ENCODE results near the gene GNAT1. TPM values are rescaled to one million over a fixed set of nuclear protein-coding genes. Genes with fewer than 3 reads are reported as not detected.
A peak's percentile ranks its signal among the peaks of the same experiment; 100 is the strongest.

GNAT1 gene
- total and polyA plus RNA-seq, 8 donors: not detected

DNA sequence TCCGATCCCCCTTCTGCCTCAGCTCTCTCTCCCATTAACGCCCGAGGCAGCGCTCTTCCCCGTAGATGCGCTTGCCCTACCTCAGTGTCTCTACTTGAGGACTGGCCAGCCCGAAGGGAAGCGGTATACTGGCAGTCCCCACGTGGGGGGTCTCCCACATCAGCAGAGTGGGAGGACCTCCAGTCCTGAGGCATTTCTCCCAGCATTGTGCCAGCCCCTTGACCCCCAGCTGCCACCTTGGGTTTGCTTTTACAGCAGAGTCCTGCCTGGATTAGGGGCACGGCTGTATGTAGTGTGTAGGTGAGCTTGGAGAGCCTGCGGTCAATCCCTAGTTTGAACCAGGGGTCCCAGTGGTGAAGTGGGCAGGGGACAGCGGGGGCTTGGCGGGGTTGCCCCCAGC, 35.5 kb upstream of the GNAT1 start:
- Histone ChIP-seq H3K4me1 (peaks cover 49 to 76% (median 75%) of the 10 kb centered on the region in 4 donors), H3K9me3 (no peaks in the 10 kb centered on the region), H3K36me3 (no peaks in the 10 kb centered on the region), H3K27me3 (peaks cover 0 to 39% (median 12%) of the 10 kb centered on the region in 3 donors), H3K4me3 (peak overlapping the region; percentile 59 to 73 (median 64)), H3K27ac (peak overlapping the region; percentile 82 to 90 (median 85))
- intact Hi-C loops (cut with DNase I; ENCODE audit: low total_unique reads): no loop called here
- peak in 1 of 2 donors; percentile 59 for DNase-seq
- TF ChIP-seq EP300 (IDR thresholded peaks at IDR 0.05) (no peak), POLR2A (IDR thresholded peaks at IDR 0.05) (no peak), POLR2AphosphoS5 (IDR thresholded peaks at IDR 0.05) (no peak)
- TF ChIP-seq, protein P1, sequence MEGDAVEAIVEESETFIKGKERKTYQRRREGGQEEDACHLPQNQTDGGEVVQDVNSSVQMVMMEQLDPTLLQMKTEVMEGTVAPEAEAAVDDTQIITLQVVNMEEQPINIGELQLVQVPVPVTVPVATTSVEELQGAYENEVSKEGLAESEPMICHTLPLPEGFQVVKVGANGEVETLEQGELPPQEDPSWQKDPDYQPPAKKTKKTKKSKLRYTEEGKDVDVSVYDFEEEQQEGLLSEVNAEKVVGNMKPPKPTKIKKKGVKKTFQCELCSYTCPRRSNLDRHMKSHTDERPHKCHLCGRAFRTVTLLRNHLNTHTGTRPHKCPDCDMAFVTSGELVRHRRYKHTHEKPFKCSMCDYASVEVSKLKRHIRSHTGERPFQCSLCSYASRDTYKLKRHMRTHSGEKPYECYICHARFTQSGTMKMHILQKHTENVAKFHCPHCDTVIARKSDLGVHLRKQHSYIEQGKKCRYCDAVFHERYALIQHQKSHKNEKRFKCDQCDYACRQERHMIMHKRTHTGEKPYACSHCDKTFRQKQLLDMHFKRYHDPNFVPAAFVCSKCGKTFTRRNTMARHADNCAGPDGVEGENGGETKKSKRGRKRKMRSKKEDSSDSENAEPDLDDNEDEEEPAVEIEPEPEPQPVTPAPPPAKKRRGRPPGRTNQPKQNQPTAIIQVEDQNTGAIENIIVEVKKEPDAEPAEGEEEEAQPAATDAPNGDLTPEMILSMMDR (IDR thresholded peaks at IDR 0.05): no peak
- WGBS, 5 donors: 9 to 23% (median 15%) methylated on average over 13 of the region's 13 CpGs

DNA sequence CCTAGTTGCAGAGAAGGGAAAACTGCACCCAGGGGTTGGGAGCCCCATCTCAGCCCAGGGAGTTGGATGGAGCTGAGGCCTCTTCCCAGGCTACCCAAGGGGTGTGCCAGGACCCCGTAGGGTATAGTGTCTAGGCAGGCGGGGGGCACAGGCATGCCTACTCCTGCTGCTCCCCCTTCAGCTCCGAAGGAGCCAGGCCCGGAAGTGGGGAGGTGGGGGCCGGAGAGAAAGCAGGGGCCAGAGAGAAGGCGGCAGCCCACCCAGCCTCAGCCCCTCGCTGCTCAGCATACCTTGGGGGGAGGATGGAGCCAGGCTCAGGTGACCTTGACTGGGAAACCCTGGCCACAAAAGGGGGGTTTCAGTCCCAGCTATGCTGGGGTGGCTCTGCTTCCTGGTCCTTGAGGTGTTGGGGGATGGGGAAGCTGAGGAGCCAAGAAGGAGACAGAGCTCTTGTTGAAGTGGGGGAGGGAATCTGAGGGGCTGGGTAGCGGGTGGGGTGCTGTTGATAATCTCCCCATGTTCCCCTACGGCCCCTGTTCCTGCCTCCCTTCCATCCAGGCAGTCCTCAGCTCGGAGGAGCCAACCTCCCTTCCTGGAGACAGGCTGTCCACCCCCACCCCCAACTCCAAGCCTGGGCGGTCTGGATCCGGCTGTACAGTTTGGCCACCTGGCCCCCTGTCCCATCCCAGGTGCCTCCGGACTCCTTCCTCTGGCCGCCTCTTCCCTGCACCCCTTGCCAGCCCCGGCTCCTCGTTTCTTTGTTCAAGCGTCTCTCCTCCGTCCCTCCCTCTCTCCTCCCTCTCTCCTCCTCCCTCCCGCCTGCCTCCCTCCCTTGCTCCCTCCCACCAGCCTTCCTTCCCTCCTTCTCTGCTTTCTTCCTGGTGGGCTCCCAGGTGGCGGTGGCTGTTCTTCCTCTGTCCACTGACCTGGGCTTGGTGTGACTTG, 34.6 kb upstream of the GNAT1 start:
- intact Hi-C loops (cut with DNase I; ENCODE audit: low total_unique reads): no loop called here
- TF ChIP-seq POLR2A (IDR thresholded peaks at IDR 0.05) (no peak), POLR2AphosphoS5 (IDR thresholded peaks at IDR 0.05) (no peak), EP300 (IDR thresholded peaks at IDR 0.05) (no peak)
- TF ChIP-seq, protein P1 (IDR thresholded peaks at IDR 0.05): no peak
- 7 to 18% (median 11%) methylated on average over 18 to 20 of the region's 20 CpGs for WGBS, 5 donors
- H3K27me3 ChIP-seq: peaks cover 0 to 39% (median 12%) of the 10 kb centered on the region in 3 donors
- peaks cover 58 to 76% (median 75%) of the 10 kb centered on the region in 4 donors for H3K4me1 ChIP-seq
- peak overlapping the region; percentile 59 to 73 (median 64) for H3K4me3 ChIP-seq
- DNase-seq: peak; percentile 57 to 84
- H3K36me3 ChIP-seq: no peaks in the 10 kb centered on the region
- peak overlapping the region; percentile 82 to 90 (median 85) for H3K27ac ChIP-seq
- H3K9me3 ChIP-seq: no peaks in the 10 kb centered on the region

DNA sequence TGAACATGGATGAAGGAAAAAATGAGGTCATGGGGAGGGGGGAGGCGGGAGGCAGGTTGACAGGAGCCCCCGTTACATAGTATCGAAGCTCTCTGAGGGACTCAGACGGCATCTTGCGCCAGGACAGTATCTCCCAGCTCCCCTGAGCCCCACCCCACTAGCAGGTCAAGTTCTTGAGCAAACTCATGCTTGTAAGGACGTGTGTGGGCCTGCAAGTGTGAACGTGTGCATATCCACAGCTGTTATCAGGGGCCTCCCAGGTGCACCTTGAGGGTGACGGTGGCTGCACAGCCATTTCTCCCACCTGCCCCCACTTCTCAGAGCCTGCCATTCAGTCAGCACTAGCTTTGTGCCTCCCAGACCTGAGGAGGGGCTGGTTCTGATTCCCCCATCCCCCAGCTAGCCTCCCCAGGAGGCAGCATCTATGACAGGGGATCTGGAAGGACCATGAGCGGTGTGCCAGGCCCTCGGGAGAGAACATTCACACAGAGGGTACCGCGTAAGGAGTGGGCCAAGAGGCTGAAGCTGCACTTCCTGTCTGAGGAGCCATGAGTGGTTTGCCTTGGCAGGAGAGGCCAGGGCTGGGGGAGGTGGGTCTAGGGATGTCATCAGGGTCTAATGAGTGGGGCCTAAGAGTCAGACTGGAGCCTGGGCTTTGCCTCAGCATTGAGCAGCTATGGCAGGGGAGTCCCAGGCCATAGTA, 33.4 kb upstream of the GNAT1 start:
- Histone ChIP-seq H3K4me3 (peak overlapping the region in 1 of 4 donors; percentile 73), H3K27me3 (peaks cover 0 to 39% (median 12%) of the 10 kb centered on the region in 3 donors), H3K4me1 (peaks cover 70 to 87% (median 86%) of the 10 kb centered on the region in 4 donors), H3K36me3 (no peaks in the 10 kb centered on the region), H3K9me3 (no peaks in the 10 kb centered on the region), H3K27ac (peak overlapping the region; percentile 82 to 90 (median 85))
- peak in 1 of 2 donors; percentile 82 for DNase-seq
- intact Hi-C loops (cut with DNase I; ENCODE audit: low total_unique reads): no loop called here
- TF ChIP-seq EP300 (IDR thresholded peaks at IDR 0.05) (no peak), POLR2A (IDR thresholded peaks at IDR 0.05) (no peak), POLR2AphosphoS5 (IDR thresholded peaks at IDR 0.05) (no peak)
- TF ChIP-seq, protein P1 (IDR thresholded peaks at IDR 0.05): no peak
- WGBS, 5 donors: 35 to 61% (median 51%) methylated on average over 8 to 12 of the region's 12 CpGs

DNA sequence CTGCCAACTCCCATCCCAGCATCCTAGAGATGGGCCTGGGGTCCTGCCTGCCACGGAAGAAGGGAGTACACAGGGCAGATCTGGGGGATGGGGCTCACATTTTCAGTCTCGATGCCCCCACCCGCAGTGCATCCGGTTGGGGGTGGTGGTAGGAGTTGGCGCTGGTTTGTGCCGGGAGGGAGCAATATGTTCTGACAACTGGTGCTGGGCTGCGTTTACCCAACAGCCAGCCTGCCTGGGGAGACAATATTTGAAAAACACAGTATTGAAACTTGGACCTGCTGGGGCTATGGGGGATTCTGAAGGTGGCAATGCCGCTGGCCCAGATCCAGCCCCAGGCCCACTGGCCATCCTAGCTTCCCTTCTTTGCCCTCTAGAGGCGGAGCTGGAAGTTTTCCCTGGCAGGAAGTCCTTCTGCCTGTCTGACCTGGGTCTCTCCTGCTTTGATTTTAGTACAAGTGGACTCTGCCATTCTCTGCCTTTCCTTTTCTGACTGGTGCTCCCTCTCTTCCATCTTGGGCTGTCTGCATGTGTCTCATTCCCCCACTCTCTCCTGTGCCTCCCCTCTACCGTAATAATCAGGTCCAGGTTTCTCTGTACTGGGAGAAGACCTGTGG, 32.8 kb upstream of the GNAT1 start:
- Histone ChIP-seq H3K27me3 (peaks cover 0 to 35% (median 12%) of the 10 kb centered on the region in 3 donors), H3K27ac (peak overlapping the region; percentile 82 to 90 (median 85)), H3K4me1 (peaks cover 76 to 94% (median 92%) of the 10 kb centered on the region in 4 donors), H3K36me3 (no peaks in the 10 kb centered on the region), H3K9me3 (no peaks in the 10 kb centered on the region), H3K4me3 (peak overlapping the region in 1 of 4 donors; percentile 73)
- intact Hi-C loops (cut with DNase I; ENCODE audit: low total_unique reads): no loop called here
- WGBS, 5 donors: 44 to 68% (median 52%) methylated on average over 10 of the region's 10 CpGs
- no peak for DNase-seq
- TF ChIP-seq, protein P1 (IDR thresholded peaks at IDR 0.05): no peak
